Hematopoietic multipotent progenitor cell treated with erythropoietin and hydrocortisone succinate and interleukin-3 and kit ligand, for 4 days (in vitro differentiated cells): ENCODE results near the gene COL17A1.

Experiments
- DNase-seq: peaks from one replicate; pipeline ENCODE4 v3.0.0-alpha.2; 2015

The COL17A1 gene

DNA sequence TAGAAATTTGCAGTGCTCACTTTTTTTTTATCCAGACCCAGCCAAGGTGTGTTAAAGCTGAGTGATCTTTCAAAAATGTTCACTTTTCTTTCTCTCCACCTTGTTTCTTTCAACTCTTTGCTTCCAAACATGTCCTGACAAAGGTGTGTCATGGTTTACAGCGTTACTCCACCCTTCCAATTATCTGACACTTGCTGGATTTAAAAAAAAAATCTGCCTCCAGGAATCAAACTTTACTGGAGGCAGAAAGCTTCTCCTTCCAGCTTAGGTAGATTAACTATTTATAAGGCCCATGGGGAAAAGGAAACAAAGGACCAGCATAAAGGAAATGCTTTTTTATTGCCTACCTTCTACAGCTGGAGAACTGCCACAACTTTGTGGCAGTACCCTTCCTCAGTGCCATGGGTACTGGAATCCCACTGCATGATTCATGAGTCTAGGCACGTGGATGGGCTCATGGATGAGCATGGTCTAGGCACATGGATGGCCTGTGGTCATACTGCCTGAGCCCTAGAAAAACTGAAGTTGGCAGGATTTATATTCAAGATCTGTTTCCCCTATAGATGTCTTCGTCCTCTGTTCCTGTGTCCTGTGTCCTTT is at the start of gene COL17A1:
COL17A1 (minus strand) TSS at position 80 of the 600 bp plus-strand sequence. CDS start 5,207 bp downstream, outside the sequence.
- DNase-seq, result no peak

DNA sequence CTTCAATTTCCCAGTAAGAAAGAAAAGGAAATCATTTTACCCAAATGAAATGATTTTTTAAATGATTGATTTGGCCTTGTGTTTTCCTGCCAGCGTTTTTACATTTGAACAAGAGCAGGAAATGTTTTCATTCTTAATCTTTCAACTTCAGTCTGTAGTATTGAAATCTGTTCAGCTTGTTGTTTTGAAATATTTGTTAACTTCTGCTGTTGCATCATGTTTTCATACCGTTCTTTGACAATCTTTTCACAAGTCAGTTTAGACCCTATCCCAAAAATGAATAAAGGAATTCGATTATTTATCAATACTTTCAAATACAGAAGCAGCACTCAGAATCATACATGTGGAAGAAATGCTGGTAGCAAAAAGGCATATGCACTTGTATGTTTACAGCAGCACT is 44.4 kb upstream of the COL17A1 start:
- no peak for DNase-seq

DNA sequence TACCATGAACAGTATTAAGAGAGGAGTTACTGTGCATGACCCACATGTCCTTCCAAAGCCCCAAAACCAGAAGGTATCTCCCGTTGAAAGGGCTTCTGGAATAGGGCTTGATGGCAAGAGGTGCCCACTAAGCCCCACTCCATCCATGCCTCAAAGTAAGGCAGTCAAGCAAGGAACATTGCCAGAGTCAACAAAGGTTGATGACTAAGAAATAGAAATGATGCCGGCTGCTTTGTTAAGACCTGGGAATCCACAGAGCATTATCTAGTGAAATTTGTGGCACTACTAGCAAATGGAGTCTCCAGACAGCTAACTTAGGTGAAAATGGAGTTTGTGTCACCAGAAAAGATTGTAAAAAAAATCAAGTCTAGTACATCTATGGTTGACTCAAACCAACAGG is 42.5 kb upstream of the COL17A1 start:
- DNase-seq, result no peak

DNA sequence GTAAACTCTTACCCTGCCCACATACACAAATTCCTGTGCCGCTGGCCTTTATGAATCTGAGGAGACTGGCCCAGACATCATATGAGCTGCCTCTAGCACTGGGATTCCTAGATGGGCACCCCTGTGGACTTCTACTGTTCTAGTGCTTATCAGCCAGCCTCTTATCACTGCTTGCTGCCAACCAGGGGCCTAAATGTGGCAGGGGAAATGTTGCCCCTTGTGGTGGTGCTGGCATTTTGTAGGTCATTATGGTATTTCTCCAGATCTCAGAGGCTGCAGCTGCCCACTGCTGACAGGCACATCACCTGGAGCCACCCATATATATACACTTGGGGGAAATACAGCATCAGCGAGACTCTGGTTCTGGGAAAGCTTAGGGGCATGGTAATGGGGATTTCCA is 41.7 kb upstream of the COL17A1 start:
- DNase-seq, result peak; percentile 81

DNA sequence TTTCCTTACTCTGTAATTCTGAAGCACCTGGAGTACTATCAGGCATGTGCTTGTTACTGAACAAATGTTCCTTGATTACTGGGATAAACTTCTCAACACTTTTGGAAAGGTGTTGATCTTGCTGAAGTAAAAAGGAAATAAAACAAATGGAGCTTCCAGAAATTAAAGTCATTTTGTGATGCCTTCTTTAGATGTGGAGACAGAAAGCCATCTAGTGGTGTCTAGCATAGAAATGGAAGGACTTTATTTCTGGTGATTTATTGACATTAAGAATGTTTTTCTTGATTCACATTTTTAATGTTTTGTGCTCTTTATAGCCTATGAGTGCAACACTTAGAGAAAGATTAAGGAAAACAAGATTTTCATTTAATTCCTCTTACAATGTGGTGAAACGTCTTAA is 37.7 kb upstream of the COL17A1 start:
- DNase-seq, result peak; percentile 60

DNA sequence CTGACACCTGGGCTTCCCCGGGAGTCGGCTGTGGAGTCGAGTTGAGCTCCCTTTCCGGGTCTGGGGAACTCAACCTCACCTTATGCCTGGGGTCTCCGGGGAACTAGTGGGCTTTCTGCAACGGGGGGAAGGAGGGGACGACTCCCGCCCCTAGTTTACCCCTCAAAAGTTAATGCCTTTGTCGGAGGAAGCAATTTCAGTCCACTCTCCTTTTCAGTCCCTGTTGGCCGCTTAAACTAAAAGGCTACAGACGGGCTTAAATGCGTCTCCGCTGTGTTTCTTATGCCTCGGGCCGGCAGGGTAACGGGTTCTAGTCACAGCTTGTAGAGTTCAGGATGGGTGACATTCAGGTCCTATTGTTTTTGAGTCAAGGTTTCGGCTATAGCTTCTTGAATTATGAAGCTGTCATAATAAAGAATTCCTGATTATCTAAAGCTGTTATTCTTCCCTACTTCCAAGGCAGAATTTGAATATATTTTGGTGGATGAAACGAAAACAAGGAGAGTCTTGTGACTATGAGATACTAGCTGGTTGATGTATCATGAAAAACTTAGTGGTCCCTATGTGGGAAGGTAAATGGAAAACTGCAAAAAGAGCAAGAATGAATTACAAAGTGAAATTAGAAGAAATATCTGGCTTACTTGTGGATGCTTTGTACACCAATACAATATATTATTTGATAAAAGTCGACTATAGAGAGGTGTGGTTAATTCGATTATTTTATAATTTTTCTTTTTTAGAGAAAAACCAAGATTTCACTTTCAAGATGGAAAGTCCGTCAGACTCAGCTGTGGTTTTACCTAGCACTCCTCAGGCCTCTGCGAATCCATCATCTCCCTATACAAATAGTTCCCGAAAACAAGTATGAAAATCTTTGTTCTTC is 36.8 kb upstream of the COL17A1 start:
- peak; percentile 49 for DNase-seq

DNA sequence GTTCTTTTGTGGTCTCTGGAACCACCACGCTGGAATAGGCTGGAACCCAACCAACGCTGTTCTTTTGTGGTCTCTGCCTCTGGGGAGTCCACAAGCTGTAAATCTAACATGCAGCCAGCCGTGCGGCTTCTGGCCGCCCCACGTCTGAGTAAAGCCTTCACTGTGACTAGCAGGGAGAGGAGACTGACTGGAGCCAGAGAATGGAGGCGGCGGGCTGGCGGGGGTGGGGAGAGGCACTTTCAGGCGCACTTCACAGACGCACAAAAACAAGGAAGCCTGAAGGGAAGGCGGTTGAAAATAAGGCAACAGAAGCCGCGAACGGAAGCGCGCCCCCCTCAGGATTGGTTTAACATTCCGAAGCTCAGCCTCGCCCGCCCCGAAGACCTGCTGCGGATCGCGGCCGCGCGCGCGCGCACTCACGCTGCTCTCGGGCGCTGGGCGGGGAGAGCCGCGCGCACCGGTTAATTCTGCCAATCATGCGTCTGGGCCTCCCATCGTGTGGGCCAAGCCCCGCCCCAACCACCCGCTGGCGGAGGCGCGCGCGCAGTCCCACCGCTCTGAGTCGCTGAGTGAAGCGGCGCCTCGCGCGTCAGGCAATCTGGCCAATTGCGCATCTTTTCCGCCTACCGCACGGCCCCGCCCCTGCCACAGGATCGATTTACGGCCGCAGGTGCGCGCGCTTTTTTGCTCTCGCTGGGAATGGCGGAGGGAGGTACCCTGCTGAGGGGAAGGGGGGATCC is 36.0 kb upstream of the COL17A1 start, which contains the start of gene SFR1:
SFR1 (plus strand) TSS at position 687 of the 740 bp plus-strand sequence; CDS start at position 700, 13 bp downstream.
- DNase-seq, result peak; percentile 99

DNA sequence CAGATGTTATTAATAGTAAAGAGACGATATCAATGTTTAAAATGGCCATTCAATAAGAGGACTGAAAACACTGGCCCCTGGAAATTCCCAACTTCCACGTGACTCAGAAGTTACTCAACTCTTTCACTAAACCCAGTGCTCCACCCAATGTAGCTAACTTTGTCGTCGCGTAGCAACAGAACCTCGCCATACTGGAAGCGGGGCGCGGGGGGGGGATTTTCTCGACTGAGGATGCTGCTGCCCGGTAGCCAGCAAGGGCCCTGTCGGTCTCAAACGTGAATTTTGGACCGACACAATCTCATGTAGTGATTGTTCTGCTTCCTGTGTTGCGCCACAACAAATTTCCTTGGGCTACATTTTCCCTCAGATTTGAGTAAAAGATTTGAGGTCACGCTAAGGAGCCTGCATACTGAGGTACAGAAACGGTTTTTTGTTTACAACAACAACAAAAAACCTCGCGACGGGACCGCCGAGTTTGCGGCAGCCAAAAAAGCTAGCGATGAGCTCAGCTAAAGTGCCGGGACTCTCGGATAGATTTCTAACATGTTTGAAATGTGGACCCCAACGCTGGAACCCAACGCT is 35.3 kb upstream of the COL17A1 start:
- peak; percentile 90 for DNase-seq

DNA sequence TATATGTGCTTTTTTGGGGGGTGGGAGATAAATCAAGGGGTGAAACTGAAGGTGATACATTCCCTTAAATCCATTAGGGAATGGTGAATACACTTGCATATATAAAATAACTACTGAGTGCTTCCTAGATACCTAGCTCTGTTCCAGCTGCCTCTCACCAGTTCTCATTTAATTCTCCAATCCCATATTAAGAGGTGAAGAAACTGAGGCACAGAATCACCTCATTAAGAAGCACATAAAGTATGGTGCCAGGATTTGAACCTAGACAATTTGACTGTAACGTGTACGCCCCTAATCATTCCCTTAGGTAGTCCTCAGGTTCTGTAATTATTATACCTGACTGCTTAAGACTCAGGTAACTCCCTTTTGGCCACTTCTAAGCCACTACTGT is 34.8 kb upstream of the COL17A1 start:
- DNase-seq, result no peak

DNA sequence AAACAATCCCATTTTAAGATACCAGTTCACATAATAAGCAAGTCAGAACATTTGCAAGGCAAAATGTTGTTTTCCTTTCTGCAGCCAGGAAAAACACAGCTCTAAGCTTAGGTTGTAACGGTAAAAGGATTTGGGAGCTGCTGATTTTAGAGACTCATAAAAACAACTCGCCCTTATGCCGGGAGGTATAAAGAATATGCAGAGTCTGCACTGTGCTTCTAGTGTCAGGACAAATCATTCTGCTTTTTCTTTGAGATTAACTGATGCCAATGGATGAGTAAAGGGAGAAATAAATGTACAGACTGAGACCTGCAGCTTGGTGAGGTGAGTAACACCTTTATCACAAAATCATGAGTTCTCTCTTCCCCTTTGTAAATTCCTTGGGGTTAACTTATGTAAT is 34.3 kb upstream of the COL17A1 start:
- no peak for DNase-seq

DNA sequence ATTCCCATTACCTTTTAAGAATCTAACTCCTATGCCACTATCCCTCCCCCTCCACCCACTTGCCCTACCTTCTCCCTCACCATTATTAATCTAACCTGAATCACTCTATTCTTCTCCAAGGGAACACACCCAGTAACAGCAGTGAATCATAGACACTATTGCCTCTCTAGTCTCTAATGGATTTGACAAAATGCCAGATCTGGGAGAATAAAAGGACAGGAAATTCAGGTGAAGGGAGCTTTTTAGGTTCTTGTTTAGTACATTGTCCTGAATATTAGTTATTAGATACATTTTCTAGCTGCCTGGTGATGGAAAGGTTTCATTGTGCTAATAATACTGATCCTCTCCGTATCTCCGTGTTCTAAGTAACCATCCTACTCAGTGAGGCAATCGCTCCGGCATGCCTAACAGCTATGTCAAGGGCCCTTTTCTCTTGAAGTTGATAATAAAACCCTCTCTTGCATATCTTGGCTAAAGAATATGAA is 32.2 kb upstream of the COL17A1 start:
- no peak for DNase-seq

DNA sequence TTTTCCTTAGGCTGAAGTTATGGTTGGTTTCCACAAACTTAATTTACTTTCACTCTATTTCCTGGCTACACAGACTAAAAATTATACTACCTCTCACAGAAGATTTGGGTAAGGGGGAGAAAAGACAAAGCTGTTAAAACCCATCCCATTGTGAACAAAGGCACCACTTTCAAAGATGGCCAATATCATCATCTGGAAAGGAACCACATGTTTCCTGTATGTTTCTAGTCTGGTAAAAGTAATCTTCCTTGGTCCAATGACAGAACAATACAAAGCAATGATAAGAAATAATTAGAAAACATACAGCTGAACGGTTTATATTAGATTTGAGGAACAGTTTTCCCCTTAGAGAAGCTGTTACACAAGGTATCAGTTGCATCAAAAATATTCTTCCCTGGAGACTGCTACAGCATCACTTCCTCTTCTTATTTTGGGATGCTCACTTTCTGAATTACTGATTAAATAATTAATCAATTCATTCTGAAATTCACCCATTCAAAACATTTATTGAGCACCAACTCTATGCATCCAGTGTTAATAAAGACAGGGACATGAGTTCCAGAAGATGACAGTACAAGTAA is 27.8 kb upstream of the COL17A1 start:
- DNase-seq, result peak; percentile 33

DNA sequence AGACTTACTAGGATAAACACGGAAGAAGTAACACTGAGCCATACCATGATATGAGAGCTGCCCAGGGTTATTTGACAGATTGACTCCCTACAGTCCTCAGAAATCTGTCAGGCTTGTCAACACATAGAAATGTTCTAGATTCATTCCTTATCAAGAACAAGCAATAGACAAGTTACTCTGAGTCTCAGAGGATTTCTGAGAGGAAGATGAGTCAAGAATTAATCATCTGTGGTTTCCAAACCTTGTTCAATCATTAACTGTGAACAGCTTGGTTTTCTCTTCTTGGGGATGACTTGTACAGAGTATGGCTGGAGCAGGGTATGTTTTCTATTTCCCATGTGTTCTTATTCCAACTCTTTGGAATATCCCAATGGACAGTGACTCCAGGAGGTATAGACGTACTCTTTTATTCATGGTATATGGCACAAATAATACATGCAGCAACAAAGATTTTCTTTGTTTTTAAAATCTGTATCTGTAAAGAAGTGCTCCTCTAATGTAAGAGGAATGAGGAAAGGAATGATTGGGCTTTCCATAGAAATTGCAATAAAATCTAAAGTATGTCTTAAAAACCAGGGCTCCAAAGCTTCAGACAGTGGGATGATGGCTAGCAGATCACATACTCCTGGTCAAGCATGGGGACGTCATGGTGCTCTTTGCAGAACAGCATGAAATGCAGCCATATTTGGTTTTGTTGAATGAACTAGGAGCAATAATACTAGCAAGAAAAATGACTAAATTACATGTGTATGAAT is 24.4 kb upstream of the COL17A1 start:
- peak; percentile 47 for DNase-seq

DNA sequence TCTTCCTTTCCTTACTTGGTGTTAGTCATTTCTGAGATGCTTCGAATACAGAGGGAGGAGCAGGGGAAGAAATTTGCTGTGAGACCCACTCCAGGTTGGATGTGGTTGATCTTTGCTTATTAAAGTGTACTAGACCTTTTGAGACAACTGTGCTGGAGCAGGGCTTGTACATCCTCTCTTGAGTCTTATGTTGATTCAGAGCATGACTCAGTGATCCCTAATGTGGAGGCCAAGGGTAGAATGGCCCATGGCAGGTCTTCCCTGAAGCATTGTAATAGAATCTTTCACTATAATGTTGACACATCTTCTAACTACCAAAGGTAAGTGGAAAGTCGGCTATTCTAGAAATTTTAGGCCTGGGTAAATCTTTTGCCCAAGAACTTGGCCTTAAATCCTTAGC is 19.2 kb upstream of the COL17A1 start:
- no peak for DNase-seq

DNA sequence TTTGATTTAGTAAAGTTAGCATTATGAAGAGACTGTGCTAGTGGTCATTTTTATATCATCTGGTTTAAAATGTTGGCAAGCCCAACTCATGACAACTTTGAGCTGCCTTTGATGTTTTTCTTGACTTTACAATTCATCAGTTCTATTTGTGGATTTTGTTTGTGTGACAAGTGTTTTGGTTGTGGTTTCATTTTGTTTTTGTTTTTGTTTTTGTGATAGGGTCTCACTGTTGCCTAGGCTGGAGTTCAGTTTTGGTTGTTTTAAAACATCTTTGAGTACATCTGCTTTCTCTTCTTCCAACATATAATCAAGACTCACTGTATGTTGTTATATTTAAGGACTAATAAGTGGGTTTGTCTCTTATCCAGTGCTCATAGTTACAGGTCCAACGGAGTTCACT is 18.7 kb upstream of the COL17A1 start:
- no peak for DNase-seq

DNA sequence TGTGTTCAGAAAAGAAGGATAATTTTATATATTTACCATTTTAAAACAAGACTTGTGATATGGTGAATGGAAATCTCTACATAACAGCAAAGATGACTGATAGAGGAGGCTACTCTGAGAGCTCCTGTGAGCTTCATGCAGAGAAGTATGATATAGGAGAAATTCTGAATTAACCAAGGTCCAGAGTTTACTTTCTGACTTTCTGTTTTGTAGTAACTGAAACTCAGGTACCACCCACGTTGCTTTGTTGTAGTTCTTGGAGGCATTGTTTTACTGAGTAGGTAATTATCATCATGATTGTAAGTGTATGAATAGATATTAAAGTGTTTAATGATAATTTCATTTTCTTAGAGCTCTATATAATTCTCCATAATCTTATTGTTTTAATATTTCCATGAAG is 18.3 kb upstream of the COL17A1 start:
- no peak for DNase-seq

DNA sequence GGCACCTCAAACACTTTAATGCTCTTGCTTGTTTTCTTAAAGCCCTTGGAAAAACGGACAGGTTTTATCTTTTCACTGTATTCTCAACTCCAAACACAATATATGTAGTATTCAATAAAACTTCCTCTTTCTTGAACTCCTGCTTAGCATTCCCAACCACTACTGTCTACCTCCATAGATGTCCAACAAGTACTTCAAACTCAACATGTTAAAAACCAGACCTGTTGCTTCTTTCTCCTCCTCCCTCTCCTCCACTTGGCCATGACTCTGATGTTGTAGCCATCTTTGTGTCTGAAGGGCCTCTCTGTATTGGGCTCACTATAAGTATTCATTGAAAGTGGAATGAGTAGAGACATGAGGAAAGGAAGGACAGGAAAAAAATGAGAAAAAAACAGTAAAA is 16.2 kb upstream of the COL17A1 start:
- no peak for DNase-seq

DNA sequence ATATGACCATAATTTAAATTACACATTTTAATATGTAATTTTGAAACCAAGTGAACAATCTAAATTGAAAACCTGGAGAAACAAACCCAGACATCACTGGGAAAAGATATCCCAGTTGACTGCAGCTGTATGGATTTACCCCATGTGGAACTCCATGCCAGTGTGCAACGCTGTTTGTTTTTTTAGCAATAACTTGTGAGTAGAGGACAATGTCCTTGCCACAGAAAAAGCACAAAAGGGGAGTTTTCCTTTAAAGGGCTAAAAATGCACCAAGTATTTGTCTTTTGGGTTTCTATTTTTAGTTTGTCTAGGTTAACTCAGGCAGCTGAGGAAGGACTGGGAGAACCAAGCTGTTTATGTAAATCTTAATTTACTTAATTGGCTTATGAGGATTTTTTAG is 15.1 kb upstream of the COL17A1 start:
- DNase-seq, result no peak

DNA sequence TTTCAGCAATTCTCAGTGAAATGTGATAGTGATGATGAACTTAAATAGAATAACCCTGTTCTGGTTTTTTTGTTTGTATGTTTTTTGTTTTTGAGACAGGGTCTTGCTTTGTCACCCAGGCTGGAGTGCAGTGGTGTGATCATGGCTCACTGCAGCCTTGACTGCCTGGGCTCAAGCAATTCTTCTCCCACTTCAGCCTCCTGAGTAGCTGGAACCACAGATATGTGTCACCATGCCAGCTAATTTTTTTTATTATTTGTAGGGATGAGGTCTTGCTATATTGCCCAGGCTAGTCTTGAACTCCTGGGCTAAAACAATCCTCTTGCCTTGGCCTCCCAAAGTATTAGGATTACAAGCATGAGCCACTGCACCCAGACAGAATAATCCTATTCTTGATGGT is 14.3 kb upstream of the COL17A1 start:
- DNase-seq, result no peak

DNA sequence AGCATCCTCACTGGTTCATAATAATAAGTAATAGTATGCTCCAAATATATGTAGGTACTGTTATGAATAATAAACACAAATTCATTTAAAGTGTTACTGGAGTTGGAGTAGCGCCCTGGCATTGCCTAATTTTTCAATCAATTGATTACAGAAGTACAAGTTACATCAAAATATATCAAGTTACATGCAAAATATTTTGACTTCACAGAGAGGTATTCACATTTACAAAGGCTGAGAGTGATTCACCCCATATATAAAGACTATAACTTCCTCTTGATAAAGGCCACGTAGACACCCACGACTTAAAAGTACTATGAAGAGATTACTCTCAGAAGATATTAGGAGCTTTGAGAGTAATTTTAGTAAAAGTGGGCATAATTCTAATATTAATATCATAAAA is 13.6 kb upstream of the COL17A1 start:
- DNase-seq, result no peak

DNA sequence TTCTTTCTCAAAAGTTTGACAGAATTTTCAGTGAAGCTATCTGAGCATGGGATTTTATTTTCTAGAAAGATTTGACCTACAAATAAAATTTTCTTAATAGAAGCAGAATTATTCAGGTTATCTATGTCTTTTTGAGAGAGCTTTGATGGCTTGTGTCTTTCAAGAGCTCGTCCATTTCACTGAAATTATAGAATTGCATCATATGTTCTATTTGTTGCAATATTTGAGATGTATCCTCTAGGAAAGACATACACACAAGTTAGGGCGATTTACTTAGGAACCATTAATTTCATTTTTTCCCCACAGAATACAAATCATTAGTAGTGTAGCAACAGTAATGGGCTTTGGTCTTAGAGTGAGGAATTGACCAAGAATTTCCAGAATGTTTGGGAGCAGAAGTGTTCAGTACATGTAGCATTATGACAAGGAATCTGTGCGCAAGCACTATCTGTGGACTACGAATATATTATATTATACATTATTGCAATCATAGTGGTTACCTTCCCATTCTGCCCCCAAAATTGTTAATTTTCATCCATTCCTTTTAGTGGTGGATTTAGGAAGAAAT is 12.8 kb upstream of the COL17A1 start:
- DNase-seq, result no peak

DNA sequence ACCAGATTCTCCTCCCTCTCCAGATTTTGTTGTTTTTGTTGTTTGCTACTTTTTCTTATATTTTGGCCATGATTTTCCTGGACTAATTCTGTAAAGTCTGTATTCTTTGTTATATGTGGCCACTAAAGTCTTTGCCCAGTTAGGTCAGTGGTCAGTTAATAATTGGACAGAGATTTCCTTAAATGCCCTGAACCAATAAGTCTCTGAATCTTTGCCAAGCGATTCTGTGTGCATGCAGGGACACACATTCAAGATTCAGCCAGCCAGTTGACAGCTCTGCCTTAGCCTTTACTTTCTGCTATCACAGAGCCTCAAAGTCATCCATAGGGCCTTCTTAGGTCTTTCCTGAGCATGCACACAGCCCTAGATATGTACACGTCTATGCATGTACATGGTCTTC is 11.0 kb upstream of the COL17A1 start:
- DNase-seq, result no peak
